GM06990 (cell line): ENCODE results near the gene SPTLC2.

Source experiments
- DNase-seq: peaks from one replicate; pipeline ENCODE4 v3.0.0-alpha.2; 2011; ENCODE audit not compliant: insufficient read length; ENCODE audit errors: extremely low read depth
- H3K27me3 ChIP-seq: replicated peaks from 2 replicates; pipeline ENCODE4 v1.6.0; 2011; ENCODE audit warnings: low read length; ENCODE audit not compliant: control insufficient read depth, insufficient read depth
- H3K36me3 ChIP-seq: 2 replicates; pipeline ENCODE4 v1.5.1; 2011; ENCODE audit warnings: low read length; ENCODE audit not compliant: control insufficient read depth, insufficient read depth
- H3K4me3 ChIP-seq: replicated peaks from 2 replicates; pipeline ENCODE4 v1.5.1; 2011; ENCODE audit warnings: low read depth, mild to moderate bottlenecking, control low read depth, low read length
- TF ChIP-seq, protein P1 (sequence below): IDR thresholded peaks from 2 replicates; pipeline ENCODE4 v1.5.1; 2011; ENCODE audit warnings: low read length, control low read depth, mild to moderate bottlenecking, inconsistent platforms; ENCODE audit not compliant: insufficient read depth, poor library complexity, severe bottlenecking

Gene SPTLC2

DNA sequence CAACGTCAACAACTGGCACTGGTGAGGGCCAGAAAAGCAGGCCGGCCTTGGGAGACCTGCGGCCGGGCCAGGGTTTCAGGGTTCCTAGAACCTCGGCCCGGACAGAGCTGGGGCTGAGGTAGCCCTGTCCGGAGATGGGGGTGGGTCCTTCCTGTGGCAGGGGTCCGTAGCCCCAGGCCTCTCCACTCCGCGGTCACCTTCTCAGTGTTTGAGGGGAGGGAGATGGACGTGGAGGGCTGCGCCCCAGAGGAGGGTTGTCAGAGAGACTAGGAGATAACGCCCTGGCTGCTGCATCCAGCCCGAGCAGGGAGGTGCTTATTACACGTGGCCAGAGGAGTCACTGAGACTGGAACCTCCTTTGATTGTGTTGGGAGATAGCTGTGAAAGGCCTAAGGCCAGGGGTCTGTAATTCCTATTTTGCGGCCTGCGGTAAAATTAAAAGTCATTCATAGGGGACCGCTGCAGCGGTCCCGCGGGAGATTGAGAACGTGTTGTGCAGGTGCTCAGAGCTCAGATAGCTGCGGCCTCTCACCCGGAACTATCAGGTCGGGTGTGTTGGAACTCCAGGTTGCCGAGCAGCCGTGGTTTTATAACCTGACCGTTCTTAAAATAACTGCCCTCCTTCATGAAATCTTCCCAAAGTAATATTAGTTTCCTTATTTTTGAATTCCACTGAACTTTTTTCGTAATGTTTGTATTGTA lies 158.0 kb downstream of the SPTLC2 start:
- no peak for DNase-seq
- TF ChIP-seq, protein P1, sequence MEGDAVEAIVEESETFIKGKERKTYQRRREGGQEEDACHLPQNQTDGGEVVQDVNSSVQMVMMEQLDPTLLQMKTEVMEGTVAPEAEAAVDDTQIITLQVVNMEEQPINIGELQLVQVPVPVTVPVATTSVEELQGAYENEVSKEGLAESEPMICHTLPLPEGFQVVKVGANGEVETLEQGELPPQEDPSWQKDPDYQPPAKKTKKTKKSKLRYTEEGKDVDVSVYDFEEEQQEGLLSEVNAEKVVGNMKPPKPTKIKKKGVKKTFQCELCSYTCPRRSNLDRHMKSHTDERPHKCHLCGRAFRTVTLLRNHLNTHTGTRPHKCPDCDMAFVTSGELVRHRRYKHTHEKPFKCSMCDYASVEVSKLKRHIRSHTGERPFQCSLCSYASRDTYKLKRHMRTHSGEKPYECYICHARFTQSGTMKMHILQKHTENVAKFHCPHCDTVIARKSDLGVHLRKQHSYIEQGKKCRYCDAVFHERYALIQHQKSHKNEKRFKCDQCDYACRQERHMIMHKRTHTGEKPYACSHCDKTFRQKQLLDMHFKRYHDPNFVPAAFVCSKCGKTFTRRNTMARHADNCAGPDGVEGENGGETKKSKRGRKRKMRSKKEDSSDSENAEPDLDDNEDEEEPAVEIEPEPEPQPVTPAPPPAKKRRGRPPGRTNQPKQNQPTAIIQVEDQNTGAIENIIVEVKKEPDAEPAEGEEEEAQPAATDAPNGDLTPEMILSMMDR: no peak

DNA sequence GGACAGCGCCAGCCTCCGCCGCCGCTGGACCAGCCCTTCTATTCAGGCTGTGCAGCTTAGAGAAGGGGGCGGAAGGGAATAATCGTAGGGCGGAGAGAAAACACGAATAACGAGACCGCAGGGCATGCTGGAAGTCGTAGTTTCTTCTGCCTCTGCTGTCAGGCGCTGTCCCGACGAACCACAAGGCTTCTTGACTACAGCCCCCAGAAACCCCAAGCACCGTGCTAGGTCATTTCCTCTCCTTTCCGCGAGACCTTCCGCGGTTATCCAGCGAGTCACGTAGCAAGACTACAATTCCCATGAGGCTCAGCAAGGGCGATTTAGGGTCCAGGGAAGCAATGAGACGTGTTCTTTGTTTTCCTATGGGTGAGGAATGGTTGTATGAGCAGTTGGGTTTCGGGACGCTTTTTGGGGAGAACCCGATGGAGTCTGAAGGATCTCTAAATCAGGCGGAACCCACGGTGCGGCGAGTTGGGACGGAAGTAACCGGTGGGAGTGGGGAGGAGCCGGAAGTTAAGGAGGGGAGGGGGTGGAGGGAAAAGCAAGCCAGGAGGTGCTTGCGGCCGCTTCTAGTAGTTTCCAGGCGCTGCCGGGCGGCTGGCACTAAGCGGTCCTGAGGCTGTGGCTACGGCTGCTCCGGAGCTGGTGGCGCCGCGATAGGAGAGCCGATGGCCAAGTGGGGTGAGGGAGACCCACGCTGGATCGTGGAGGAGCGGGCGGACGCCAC lies 158.8 kb downstream of the SPTLC2 start, which contains the start of the genes AHSA1 and VIPAS39:
AHSA1 (plus strand) TSS at position 572 of the 727 bp plus-strand sequence; CDS start at position 669, 97 bp downstream.
VIPAS39 (minus strand) TSS at position 80 of the 727 bp plus-strand sequence. CDS start 3,499 bp downstream, outside the sequence.
- Histone ChIP-seq H3K4me3 (peak within 1 kb of the TSS; percentile 100), H3K36me3 (peaks cover 19% of the 10 kb centered on the region), H3K27me3 (no peaks in the 10 kb centered on the region)
- TF ChIP-seq, protein P1: no peak
- peak; percentile 92 for DNase-seq

More for the DNA sequence above, 158.0 kb downstream of the SPTLC2 start:
- Histone ChIP-seq H3K4me3 (peak overlapping the region; percentile 100), H3K27me3 (no peaks in the 10 kb centered on the region), H3K36me3 (peaks cover 18% of the 10 kb centered on the region)

DNA sequence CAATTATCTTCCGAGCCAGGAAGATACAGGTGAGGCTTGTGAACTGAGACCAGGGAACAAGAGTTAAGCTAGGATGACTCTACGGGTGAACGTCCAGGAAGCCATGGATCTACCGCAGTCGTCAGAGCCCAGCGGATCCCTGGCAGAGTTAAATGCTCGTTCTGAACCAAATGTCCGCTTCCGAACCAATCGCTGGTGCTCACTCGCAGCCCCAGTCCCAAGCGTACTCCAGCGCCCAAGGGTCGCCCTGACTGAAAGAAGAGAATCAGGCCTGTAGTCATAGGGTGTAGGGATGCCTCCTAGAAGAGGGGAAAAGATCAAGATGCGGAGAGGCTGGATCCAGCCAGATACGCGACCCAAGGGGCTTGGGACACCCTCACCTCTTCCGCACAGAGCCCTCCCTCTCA lies 159.3 kb downstream of the SPTLC2 start:
- DNase-seq: no peak
- H3K4me3 ChIP-seq: peak overlapping the region; percentile 96
- TF ChIP-seq, protein P1: no peak
- H3K36me3 ChIP-seq: peaks cover 14% of the 10 kb centered on the region
- H3K27me3 ChIP-seq: no peaks in the 10 kb centered on the region
